Esophagus squamous epithelium (tissue), 4 donors: ENCODE measurements around the gene AP4E1.

Experiments used
- CTCF ChIP-seq, 6 experiments: fragments of 450-650 bp in 4 of 6; fragments of 200-600 bp in 2 of 6; sonication (generic) in 2 of 6; IDR thresholded peaks; one replicate each; pipeline ENCODE4 v1.5.1; 2016 to 2019; ENCODE audit warnings: antibody characterized with exemption in 6 of 6, mild to moderate bottlenecking in 4 of 6, moderate library complexity in 4 of 6
- POLR2A ChIP-seq, 4 donors: fragments of 450-650 bp; IDR thresholded peaks; one replicate each; pipeline ENCODE4 v1.6.1; 2017; ENCODE audit warnings: antibody characterized with exemption in 4 of 4, mild to moderate bottlenecking in 4 of 4, moderate library complexity in 3 of 4

DNA sequence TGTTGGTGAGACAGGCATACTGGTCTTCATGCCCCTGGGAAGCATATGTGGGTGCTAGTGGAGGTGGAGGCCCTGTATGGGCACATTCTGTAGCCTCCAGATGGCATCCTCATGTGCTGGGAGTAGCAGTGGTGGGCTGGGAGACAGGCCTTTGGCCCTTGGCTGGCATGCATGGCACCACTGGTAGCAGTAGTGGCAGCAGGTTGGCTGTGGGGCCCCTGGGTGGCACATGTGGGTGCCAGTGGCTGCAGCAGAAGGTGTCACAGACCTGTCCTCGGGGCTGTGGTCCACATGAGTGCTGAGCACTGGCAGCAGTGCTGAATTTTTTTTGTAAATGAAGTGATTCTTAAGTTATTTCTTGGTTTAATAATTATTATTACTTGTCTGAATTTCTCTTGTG, 115.0 kb downstream of the AP4E1 start:
- TF ChIP-seq POLR2A (IDR thresholded peaks at IDR 0.05): no peak
- no peak for TF ChIP-seq CTCF (IDR thresholded peaks at IDR 0.05)
